IPS DF 6.9 (cell line): ENCODE data around the gene CWH43.

ENCODE experiments used
- DNase-seq: peaks from one replicate; pipeline ENCODE4 v3.0.0-alpha.2; 2013; ENCODE audit warnings: low read depth, low spot score
- H3K27ac ChIP-seq: one replicate; pipeline ENCODE4 v1.5.1; 2013; ENCODE audit warnings: low read length, control low read depth
- H3K27me3 ChIP-seq: 2 replicates; pipeline ENCODE4 v1.6.1; 2013; ENCODE audit warnings: mild to moderate bottlenecking, low read length; ENCODE audit not compliant: control insufficient read depth, insufficient read depth
- H3K36me3 ChIP-seq: 2 replicates; pipeline ENCODE4 v1.6.1; 2013; ENCODE audit warnings: low read length; ENCODE audit not compliant: control insufficient read depth, insufficient read depth
- H3K4me1 ChIP-seq: 2 replicates; pipeline ENCODE4 v1.6.1; 2013; ENCODE audit warnings: low read length; ENCODE audit not compliant: control insufficient read depth, insufficient read depth
- H3K4me3 ChIP-seq: 2 replicates; pipeline ENCODE4 v1.5.1; 2013; ENCODE audit warnings: mild to moderate bottlenecking, low read length
- H3K9me3 ChIP-seq: 2 replicates; pipeline ENCODE4 v1.6.1; 2013; ENCODE audit warnings: low read length, inconsistent platforms; ENCODE audit not compliant: control insufficient read depth, insufficient read depth
- WGBS: extraction: QIAGEN DNeasy Blood & Tissue Kit; methylation state at CpG from one replicate; pipeline ENCODE4 v1.1.7; 2013; ENCODE audit warnings: mixed read lengths, missing lambda C conversion rate; ENCODE audit not compliant: insufficient read length, insufficient coverage; 5-methylcytosine and 5-hydroxymethylcytosine counted together

Gene CWH43

GRCh38 chr4:48985976-48986653 is at the start of gene CWH43:
Gene CWH43, plus strand, starts transcription at chr4:48986275. Its CDS starts 155 bp downstream, at chr4:48986430.
- Histone ChIP-seq H3K4me1 (no peaks in the 10 kb centered on the region), H3K36me3 (no peaks in the 10 kb centered on the region), H3K9me3 (no peaks in the 10 kb centered on the region), H3K27ac (no peak within 1 kb of the TSS), H3K27me3 (peaks cover 16% of the 10 kb centered on the region), H3K4me3 (peak within 1 kb of the TSS; percentile 35; the same call in 1 of the 2 replicates)
- DNase-seq = no peak
- WGBS = no CpG with 5 or more reads among the region's 63 CpGs

- H3K9me3 ChIP-seq = no peaks in the 10 kb centered on the region
- no peak for DNase-seq
- no peak overlapping the region for H3K27ac ChIP-seq
- no CpG with 5 or more reads among the region's 2 CpGs for WGBS
- H3K27me3 ChIP-seq = no peaks in the 10 kb centered on the region
- H3K4me1 ChIP-seq = no peaks in the 10 kb centered on the region
- no peaks in the 10 kb centered on the region for H3K36me3 ChIP-seq
- no peak overlapping the region for H3K4me3 ChIP-seq
These were observed 49.0 kb upstream of the CWH43 start for GRCh38 chr4:48937033-48937432.

GRCh38 chr4:48938831-48939230 is 47.2 kb upstream of the CWH43 start:
- no peaks in the 10 kb centered on the region for H3K36me3 ChIP-seq
- H3K4me1 ChIP-seq = no peaks in the 10 kb centered on the region
- DNase-seq = no peak
- no peaks in the 10 kb centered on the region for H3K27me3 ChIP-seq
- no peak overlapping the region for H3K4me3 ChIP-seq
- no peak overlapping the region for H3K27ac ChIP-seq
- WGBS = no CpG with 5 or more reads among the region's 3 CpGs
- no peaks in the 10 kb centered on the region for H3K9me3 ChIP-seq

GRCh38 chr4:48939785-48940184 is 46.3 kb upstream of the CWH43 start:
- no peaks in the 10 kb centered on the region for H3K9me3 ChIP-seq
- H3K27me3 ChIP-seq = no peaks in the 10 kb centered on the region
- H3K36me3 ChIP-seq = no peaks in the 10 kb centered on the region
- no peak overlapping the region for H3K4me3 ChIP-seq
- no peaks in the 10 kb centered on the region for H3K4me1 ChIP-seq
- H3K27ac ChIP-seq = no peak overlapping the region
- no peak for DNase-seq

GRCh38 chr4:48943387-48943786 is 42.7 kb upstream of the CWH43 start:
- Histone ChIP-seq H3K27ac (no peak overlapping the region), H3K27me3 (no peaks in the 10 kb centered on the region)
- DNase-seq = no peak

GRCh38 chr4:48944252-48944651 is 41.8 kb upstream of the CWH43 start:
- Histone ChIP-seq H3K36me3 (no peaks in the 10 kb centered on the region), H3K27ac (no peak overlapping the region), H3K27me3 (no peaks in the 10 kb centered on the region), H3K9me3 (no peaks in the 10 kb centered on the region), H3K4me1 (0 out of 2 replicates have a peak, but pooled peaks cover 2% of the 10 kb centered on the region), H3K4me3 (no peak overlapping the region)
- DNase-seq = no peak
- no CpG with 5 or more reads among the region's 8 CpGs for WGBS

More at GRCh38 chr4:48943387-48943786, 42.7 kb upstream of the CWH43 start:
- Histone ChIP-seq H3K9me3 (no peaks in the 10 kb centered on the region), H3K4me3 (no peak overlapping the region), H3K4me1 (no peaks in the 10 kb centered on the region), H3K36me3 (no peaks in the 10 kb centered on the region)
- whole genome bisulfite sequencing = no CpG with 5 or more reads among the region's 1 CpG

- Histone ChIP-seq H3K27me3 (no peaks in the 10 kb centered on the region), H3K9me3 (no peaks in the 10 kb centered on the region), H3K36me3 (no peaks in the 10 kb centered on the region), H3K4me3 (no peak overlapping the region), H3K4me1 (0 out of 2 replicates have a peak, but pooled peaks cover 2% of the 10 kb centered on the region), H3K27ac (no peak overlapping the region)
- no CpG with 5 or more reads among the region's 6 CpGs for WGBS
- DNase-seq = no peak
These were observed 41.3 kb upstream of the CWH43 start for GRCh38 chr4:48944756-48945241.

- Histone ChIP-seq H3K36me3 (no peaks in the 10 kb centered on the region), H3K9me3 (no peaks in the 10 kb centered on the region), H3K27ac (no peak overlapping the region), H3K4me1 (0 out of 2 replicates have a peak, but pooled peaks cover 2% of the 10 kb centered on the region), H3K4me3 (no peak overlapping the region), H3K27me3 (no peaks in the 10 kb centered on the region)
- no CpG with 5 or more reads among the region's 2 CpGs for WGBS
- no peak for DNase-seq
These were observed 40.1 kb upstream of the CWH43 start for GRCh38 chr4:48945981-48946380.

- H3K27me3 ChIP-seq = no peaks in the 10 kb centered on the region
- DNase-seq = no peak
- WGBS = no CpG with 5 or more reads among the region's 1 CpG
- H3K36me3 ChIP-seq = no peaks in the 10 kb centered on the region
- H3K4me3 ChIP-seq = no peak overlapping the region
- H3K4me1 ChIP-seq = 0 out of 2 replicates have a peak, but pooled peaks cover 2% of the 10 kb centered on the region
- H3K9me3 ChIP-seq = no peaks in the 10 kb centered on the region
- no peak overlapping the region for H3K27ac ChIP-seq
These were observed 38.3 kb upstream of the CWH43 start for GRCh38 chr4:48947731-48948130.

- Histone ChIP-seq H3K9me3 (no peaks in the 10 kb centered on the region), H3K27me3 (no peaks in the 10 kb centered on the region), H3K4me3 (no peak overlapping the region), H3K36me3 (no peaks in the 10 kb centered on the region), H3K27ac (no peak overlapping the region), H3K4me1 (0 out of 2 replicates have a peak, but pooled peaks cover 2% of the 10 kb centered on the region)
- no peak for DNase-seq
These were observed 37.0 kb upstream of the CWH43 start for GRCh38 chr4:48949086-48949485.
